ENCODE data around the gene GLS2. TPM values are rescaled to one million over a fixed set of nuclear protein-coding genes. Genes with fewer than 3 reads are reported as not detected.

GLS2 gene
- polyA plus RNA-seq, 3 donors from 2014 or later = 0.57 to 2.0 (median 1.2) TPM

GRCh38 chr12:56477521-56478225 is 10.3 kb downstream of the GLS2 start:
- H3K4me1 Mint-ChIP-seq = no peaks in the 10 kb centered on the region
- peaks cover 0 to 2% (median 0%) of the 10 kb centered on the region in 3 donors for H3K27me3 Mint-ChIP-seq (ENCODE audit: low read depth in 3 of 3)
- no peak overlapping the region for H3K27ac Mint-ChIP-seq
- peaks cover 0 to 3% (median 0%) of the 10 kb centered on the region in 3 donors for H3K36me3 Mint-ChIP-seq
- DNase-seq = no peak
- no peaks in the 10 kb centered on the region for H3K9me3 Mint-ChIP-seq
- no peak overlapping the region for H3K4me3 Mint-ChIP-seq

- Mint-ChIP-seq H3K27me3 (ENCODE audit: low read depth in 3 of 3) (peaks cover 0 to 2% (median 0%) of the 10 kb centered on the region in 3 donors), H3K4me3 (no peak overlapping the region), H3K4me1 (no peaks in the 10 kb centered on the region), H3K36me3 (peaks cover 0 to under 1% (median 0%) of the 10 kb centered on the region in 3 donors), H3K9me3 (no peaks in the 10 kb centered on the region), H3K27ac (no peak overlapping the region)
- DNase-seq = no peak
These were observed 11.0 kb downstream of the GLS2 start for GRCh38 chr12:56476972-56477432.

- no peak overlapping the region for H3K4me3 Mint-ChIP-seq
- DNase-seq = no peak
- peak overlapping the region in 2 of 6 donors; percentile 23 to 44 for H3K27ac Mint-ChIP-seq
- no peaks in the 10 kb centered on the region for H3K9me3 Mint-ChIP-seq
- H3K4me1 Mint-ChIP-seq = no peaks in the 10 kb centered on the region
- peaks cover 0 to 2% (median 0%) of the 10 kb centered on the region in 3 donors for H3K27me3 Mint-ChIP-seq (ENCODE audit: low read depth in 3 of 3)
- H3K36me3 Mint-ChIP-seq = no peaks in the 10 kb centered on the region
These were observed 11.8 kb downstream of the GLS2 start for GRCh38 chr12:56476143-56476542.

- DNase-seq = no peak
- Mint-ChIP-seq H3K36me3 (no peaks in the 10 kb centered on the region), H3K4me1 (peaks cover 7 to 9% of the 10 kb centered on the region in 2 donors), H3K27ac (no peak overlapping the region), H3K9me3 (no peaks in the 10 kb centered on the region), H3K4me3 (no peak overlapping the region), H3K27me3 (ENCODE audit: low read depth in 3 of 3) (peaks cover 0 to 2% (median 0%) of the 10 kb centered on the region in 3 donors)
These were observed 13.6 kb downstream of the GLS2 start for GRCh38 chr12:56474389-56474788.

- H3K4me3 Mint-ChIP-seq = peak overlapping the region; percentile 94 to 98 (median 96)
- H3K4me1 Mint-ChIP-seq = peaks cover 22 to 26% of the 10 kb centered on the region in 2 donors
- H3K27ac Mint-ChIP-seq = peak overlapping the region; percentile 92 to 98 (median 96)
- H3K9me3 Mint-ChIP-seq = no peaks in the 10 kb centered on the region
- DNase-seq = no peak
- peaks cover 2 to 9% (median 6%) of the 10 kb centered on the region in 3 donors for H3K27me3 Mint-ChIP-seq (ENCODE audit: low read depth in 3 of 3)
- H3K36me3 Mint-ChIP-seq = no peaks in the 10 kb centered on the region
These were observed 18.7 kb downstream of the GLS2 start for GRCh38 chr12:56469007-56469930.

- Mint-ChIP-seq H3K4me1 (peaks cover 24 to 29% of the 10 kb centered on the region in 2 donors), H3K36me3 (no peaks in the 10 kb centered on the region), H3K27me3 (ENCODE audit: low read depth in 3 of 3) (peaks cover 2 to 10% (median 8%) of the 10 kb centered on the region in 3 donors), H3K4me3 (peak within 1 kb of the TSS; percentile 94 to 98 (median 96)), H3K9me3 (no peaks in the 10 kb centered on the region), H3K27ac (peak within 1 kb of the TSS; percentile 92 to 98 (median 96))
- peak; percentile 94 to 95 (median 94) for DNase-seq
These were observed 19.6 kb downstream of the GLS2 start, which contains the start of gene SPRYD4 for GRCh38 chr12:56468216-56469006. TSS of gene SPRYD4 (plus strand) at chr12:56468578. CDS start at chr12:56468592, 14 bp downstream.

GRCh38 chr12:56462565-56462964 is 25.4 kb downstream of the GLS2 start:
- H3K27me3 Mint-ChIP-seq (ENCODE audit: low read depth in 3 of 3) = peaks cover 0 to 3% (median 2%) of the 10 kb centered on the region in 3 donors

GRCh38 chr12:56461235-56462159 is 26.5 kb downstream of the GLS2 start:
- H3K36me3 Mint-ChIP-seq = no peaks in the 10 kb centered on the region
- H3K9me3 Mint-ChIP-seq = no peaks in the 10 kb centered on the region
- H3K27me3 Mint-ChIP-seq (ENCODE audit: low read depth in 3 of 3) = peaks cover 0 to 3% (median 2%) of the 10 kb centered on the region in 3 donors
- no peak overlapping the region for H3K4me3 Mint-ChIP-seq
- no peak overlapping the region for H3K27ac Mint-ChIP-seq
- peaks cover 6% of the 10 kb centered on the region in 2 donors for H3K4me1 Mint-ChIP-seq
- no peak for DNase-seq

More at GRCh38 chr12:56462565-56462964, 25.4 kb downstream of the GLS2 start:
- H3K36me3 Mint-ChIP-seq = no peaks in the 10 kb centered on the region
- peaks cover 6% of the 10 kb centered on the region in 2 donors for H3K4me1 Mint-ChIP-seq
- no peak overlapping the region for H3K27ac Mint-ChIP-seq
- no peak overlapping the region for H3K4me3 Mint-ChIP-seq
- DNase-seq = no peak
- H3K9me3 Mint-ChIP-seq = no peaks in the 10 kb centered on the region

- Mint-ChIP-seq H3K27me3 (ENCODE audit: low read depth in 3 of 3) (no peaks in the 10 kb centered on the region), H3K36me3 (no peaks in the 10 kb centered on the region), H3K9me3 (no peaks in the 10 kb centered on the region), H3K4me1 (no peaks in the 10 kb centered on the region), H3K4me3 (no peak overlapping the region), H3K27ac (no peak overlapping the region)
- DNase-seq = no peak
These were observed 30.1 kb downstream of the GLS2 start for GRCh38 chr12:56457817-56458216.

GRCh38 chr12:56454557-56454956 is 33.4 kb downstream of the GLS2 start, which contains the start of gene MIP:
TSS of gene MIP (minus strand) at chr12:56454657. CDS start at chr12:56454613, 44 bp downstream.
- no peaks in the 10 kb centered on the region for H3K9me3 Mint-ChIP-seq
- H3K27ac Mint-ChIP-seq = no peak within 1 kb of the TSS
- H3K36me3 Mint-ChIP-seq = no peaks in the 10 kb centered on the region
- DNase-seq = no peak
- H3K4me3 Mint-ChIP-seq = no peak within 1 kb of the TSS
- no peaks in the 10 kb centered on the region for H3K27me3 Mint-ChIP-seq (ENCODE audit: low read depth in 3 of 3)
- H3K4me1 Mint-ChIP-seq = peaks cover 5% of the 10 kb centered on the region in 2 donors

- Mint-ChIP-seq H3K4me3 (peak overlapping the region in 1 of 5 donors; percentile 51), H3K9me3 (no peaks in the 10 kb centered on the region), H3K36me3 (no peaks in the 10 kb centered on the region), H3K27ac (no peak overlapping the region), H3K4me1 (peaks cover 21 to 26% of the 10 kb centered on the region in 2 donors), H3K27me3 (ENCODE audit: low read depth in 3 of 3) (no peaks in the 10 kb centered on the region)
- no peak for DNase-seq
These were observed 36.8 kb downstream of the GLS2 start for GRCh38 chr12:56451147-56451546.

GRCh38 chr12:56450241-56450640 is 37.7 kb downstream of the GLS2 start:
- Mint-ChIP-seq H3K36me3 (no peaks in the 10 kb centered on the region), H3K27ac (peak overlapping the region in 2 of 6 donors; percentile 35 to 94), H3K27me3 (ENCODE audit: low read depth in 3 of 3) (no peaks in the 10 kb centered on the region), H3K4me3 (peak overlapping the region; percentile 91 to 98 (median 93)), H3K9me3 (no peaks in the 10 kb centered on the region), H3K4me1 (peaks cover 21 to 26% of the 10 kb centered on the region in 2 donors)
- DNase-seq = no peak
